HG03103 (cell line): ENCODE data around the gene TRIM74.
"Not testable (repeated sequence)": the region's sequence is repeated elsewhere in the genome, so short reads cannot be mapped to it uniquely, and the experiment has no call there.

Source experiments
- ATAC-seq: cut with Tn5 transposase; IDR thresholded peaks from one replicate; pipeline ENCODE4 v1.9.1; 2021; ENCODE audit warnings: low read depth; ENCODE audit not compliant: unreplicated experiment

Gene TRIM74

DNA sequence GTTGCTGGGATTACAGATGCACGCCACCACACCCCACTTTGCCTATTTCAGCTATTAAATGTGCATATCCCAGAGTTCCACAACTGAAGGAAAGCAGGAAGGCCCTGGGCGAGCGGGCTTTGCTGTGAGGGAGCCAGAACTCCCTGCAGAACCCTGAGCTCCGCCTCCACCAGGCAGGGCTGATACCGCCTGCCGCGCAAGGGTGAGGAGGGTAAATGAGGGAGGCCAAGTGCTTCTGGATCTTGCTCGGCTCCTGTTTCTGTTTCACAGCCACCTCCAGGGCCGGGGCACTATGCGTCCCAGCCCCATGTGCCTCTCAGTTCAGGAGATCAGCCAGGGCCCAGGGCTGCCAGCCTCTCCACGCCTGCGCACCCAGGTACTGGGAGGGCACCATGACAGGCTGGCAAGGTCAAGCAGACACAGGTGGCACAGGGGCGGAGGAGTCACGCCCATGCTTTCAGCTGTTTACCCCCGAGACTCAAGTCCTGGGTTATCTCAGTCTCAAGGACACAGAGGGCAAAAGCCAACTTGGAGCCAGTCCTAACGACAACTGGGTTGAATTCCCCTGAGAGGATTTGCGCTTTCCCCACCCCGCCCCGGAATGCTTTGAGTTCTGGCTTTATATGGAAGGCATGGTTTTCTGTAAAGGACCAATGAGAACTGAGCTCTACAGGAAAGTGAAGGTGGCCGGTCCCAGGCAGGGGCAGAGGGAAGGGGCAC, 8.5 kb downstream of the TRIM74 start:
- not testable (repeated sequence) for ATAC-seq

DNA sequence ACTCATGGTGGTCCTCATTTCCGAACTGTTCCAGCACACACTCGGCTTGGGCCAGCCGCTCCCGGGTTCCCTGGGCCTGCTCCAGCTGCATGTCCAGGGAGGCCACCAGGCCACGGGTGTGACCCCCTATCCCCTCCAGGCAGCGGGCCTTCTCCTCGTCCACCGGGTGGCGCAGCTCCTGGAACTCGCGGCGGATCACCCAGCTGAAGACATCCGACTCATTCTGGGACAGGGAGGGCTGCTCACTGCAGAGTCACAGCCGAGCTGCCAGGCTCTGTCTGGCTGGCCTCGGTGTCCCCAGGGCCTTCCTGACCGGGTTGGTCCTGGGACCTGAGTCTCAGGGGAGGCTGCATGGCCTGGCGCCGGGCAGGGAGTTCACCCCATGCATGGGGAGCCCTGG, 9.2 kb downstream of the TRIM74 start:
- ATAC-seq, result not testable (repeated sequence)

DNA sequence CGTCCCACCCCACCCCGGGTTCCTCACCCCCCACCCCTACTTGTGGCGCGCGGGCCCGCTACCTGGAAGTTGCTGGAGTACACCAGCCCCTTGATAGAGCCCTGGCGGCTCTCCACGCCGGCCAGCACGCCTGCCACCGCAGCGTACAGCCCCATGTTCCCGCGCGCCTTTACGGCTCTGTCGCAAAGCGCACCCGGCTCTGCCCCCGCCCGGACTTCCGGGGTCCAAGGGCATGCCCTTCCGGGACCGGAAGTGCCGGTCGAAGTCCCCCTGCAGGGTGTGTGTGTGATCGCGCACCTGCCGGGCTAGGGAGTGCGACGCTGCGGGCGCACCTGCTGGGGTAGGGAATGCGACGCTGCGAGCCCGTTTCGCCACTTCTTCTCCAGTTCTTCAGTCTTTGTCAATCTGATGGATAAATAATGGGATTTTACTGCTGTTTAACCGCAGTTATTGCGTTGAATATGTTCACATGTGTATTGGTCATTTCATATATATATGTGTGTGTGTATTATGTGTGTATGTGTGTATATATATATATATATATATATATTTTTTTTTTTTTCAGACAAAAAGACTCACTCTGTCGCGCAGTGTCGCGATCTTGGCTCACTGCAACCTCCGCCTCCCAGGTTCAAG, 14.6 kb downstream of the TRIM74 start:
- peak; percentile 86 for ATAC-seq

DNA sequence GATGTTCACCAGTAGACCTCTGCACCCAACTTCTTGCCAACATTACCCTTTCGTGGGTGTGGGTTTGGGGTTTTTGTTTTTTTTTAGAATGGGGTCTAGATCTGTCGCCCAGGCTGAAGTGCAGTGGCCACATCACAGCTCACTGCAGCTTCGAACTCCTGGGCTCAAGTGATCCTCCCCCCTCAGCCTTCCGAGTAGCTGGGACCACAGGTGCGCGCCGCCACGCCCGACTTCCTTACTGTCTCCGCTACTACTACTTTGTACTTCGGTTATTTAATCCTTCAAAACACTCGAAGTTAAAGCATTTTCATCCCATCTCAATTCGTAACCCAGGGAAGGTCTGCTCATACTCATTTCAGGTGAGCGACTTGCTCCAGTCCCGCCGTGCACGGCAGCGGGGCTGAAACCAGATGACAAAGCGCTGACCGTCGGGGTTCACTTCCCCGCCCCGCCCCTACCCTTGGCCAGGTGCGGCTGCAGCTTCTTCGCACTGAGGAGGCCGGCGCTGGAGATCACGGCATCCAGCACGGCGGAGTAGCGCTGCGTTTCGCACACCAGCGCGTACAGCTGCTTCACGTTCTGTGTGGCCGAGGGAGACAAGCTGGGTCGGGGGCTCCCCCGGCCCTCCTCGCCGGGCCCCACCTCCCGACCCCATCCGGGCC, 15.2 kb downstream of the TRIM74 start:
- ATAC-seq, result peak; percentile 38

DNA sequence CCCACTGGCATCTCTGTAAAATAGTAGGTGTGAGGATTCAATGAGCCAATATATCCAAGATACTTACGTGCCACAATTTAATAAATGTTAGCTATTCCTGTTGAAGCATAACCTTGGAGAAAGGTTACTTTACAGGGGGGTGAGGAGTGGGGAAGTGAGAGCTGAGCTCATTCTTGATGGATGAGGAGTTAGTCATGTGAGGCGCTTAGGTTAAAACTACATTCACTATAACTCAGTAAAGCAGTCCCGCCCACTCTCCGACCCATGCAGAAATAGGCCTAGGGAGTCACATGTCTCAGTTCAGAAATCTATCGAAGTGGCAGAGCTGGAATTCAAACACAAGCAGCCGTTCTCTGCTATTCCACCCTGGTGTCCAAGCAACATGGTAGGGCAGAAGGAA, 18.8 kb downstream of the TRIM74 start:
- not testable (repeated sequence) for ATAC-seq

DNA sequence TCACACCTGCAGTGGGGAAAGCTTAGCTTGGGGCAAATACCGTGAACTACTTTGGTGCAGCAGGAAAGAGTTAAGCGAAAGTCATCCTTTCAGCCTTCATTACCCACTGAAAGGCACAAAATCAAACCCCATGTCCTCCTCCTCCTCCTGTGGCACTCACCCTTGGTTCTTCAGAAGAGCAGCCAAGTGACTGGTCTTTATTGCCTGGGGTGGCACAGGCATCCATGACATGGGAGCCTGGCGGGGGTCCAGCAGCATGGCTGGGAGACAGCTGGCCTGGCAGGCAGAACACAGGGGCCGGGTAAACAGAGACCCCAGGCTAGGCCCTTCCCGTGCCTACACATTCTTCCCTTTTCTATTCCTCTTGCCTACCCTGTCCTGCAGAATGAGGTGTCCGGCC, 19.6 kb downstream of the TRIM74 start:
- ATAC-seq, result not testable (repeated sequence)

DNA sequence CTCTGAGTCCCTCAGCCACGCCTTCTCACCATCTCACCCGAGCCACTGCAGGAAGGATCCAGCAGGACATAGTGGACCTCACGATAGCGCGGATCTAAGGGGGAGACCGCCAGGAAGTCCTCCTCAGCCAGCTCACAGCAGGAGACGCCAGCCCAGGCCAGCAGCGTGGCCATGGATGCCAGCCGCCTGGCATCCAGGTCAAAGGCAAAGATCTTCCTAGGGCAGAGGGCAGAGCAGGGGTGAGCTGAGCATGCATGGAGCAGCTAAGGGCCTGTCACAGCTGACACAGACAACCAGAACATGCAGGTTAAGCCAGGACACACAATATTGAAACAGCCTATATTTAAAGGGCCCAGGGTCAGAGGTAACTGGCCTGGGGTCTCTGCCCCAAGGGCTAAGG, 20.0 kb downstream of the TRIM74 start:
- ATAC-seq, result not testable (repeated sequence)

DNA sequence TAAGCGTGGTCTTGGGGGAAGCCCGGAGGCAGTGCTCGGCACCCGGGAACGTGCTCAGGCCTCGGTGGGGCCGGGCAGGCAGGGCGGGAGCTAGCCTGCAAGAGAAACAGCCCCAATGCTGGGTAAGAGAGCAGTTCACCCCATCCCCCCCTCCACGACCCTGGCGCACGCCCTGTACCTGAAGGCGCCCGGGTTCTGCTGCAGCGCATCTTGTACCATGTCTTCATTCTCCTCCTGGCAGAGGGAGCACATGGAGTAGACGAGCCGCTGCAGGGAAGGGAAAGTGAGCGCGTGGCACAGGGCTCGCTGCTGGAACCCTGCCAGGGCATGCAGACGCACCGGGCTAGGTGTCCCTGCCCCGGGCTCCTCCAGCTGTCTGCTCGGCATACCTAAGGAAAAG, 20.6 kb downstream of the TRIM74 start:
- not testable (repeated sequence) for ATAC-seq

DNA sequence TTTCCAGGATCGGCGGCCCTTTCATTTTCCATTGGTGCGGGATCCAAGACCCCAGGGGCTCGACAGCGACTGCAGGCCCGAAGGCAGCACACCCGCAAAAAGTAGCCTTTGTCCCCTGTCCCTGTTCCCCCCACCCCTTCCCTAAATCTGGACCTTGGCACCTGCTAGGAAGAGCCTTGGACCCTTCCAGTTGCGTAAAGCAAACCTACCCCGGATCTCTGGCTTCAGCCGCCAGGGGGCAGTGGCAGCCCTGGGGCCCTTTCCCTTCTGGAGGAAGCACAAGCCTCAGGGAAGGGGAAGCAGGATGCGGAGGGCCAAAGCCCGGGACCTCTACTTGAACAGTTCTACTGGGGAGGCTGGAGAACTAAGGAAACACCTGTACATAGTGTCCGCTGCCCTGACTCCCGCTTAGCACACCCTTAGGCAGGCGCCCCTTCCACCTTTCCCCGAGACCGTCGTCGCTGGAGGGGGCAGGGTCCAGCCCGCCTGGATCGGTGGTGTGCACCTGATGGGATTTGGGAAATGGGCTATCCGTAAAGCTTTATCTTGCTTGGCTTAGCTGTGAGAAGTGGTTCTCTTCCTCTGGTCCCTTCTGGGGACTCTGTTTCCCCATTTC, 23.0 kb downstream of the TRIM74 start:
- ATAC-seq, result not testable (repeated sequence)

DNA sequence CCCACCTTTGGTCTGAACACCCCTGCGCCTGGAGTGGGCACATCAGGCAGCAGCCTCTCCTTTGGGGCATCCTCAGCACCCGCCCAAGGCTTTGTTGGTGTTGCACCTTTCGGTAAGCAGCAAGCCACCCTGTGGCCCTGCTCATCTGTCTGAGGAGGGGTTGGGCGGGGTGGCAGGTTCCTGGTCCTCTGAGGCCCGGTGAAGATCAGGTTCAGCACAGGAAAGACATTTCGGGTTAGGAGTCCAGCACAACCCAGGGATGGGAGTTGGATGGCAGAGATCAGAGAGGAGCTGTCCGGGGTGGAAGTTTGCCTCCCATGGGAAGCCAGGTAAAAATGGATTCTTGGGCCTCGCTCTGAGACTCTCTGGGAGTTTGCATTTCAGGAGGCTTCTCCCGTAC, 23.7 kb downstream of the TRIM74 start:
- not testable (repeated sequence) for ATAC-seq

DNA sequence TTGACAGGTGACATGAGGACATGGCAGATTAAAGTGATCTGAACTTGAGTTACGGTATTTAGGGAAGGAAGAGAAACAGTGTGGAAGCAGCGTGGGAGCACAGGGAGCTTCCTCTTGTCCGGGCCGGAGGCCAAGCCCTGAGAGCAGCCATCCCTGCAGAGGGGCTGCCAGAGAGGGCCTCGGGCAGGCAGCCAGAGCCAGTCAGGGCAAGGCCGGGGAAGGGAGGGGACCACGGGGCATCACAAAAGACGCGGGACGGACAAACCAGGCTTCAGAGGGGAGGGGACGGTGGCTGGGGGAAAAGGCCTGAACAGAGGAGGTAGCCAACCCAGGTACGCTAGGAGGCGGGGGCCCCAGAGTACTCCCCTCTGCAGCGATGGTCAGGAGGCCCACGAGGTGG, 24.3 kb downstream of the TRIM74 start:
- ATAC-seq, result not testable (repeated sequence)

DNA sequence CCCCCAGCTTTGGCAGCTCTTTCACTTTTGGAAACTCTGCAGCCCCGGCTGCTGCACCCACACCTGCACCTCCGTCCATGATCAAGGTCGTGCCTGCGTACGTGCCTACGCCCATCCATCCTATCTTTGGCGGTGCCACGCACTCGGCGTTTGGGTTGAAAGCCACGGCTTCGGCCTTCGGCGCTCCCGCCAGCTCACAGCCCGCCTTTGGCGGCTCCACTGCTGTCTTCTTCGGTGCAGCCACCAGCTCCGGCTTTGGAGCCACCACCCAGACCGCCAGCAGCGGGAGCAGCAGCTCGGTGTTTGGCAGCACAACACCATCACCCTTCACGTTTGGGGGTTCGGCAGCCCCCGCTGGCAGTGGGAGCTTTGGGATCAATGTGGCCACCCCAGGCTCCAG, 26.3 kb downstream of the TRIM74 start:
- not testable (repeated sequence) for ATAC-seq

DNA sequence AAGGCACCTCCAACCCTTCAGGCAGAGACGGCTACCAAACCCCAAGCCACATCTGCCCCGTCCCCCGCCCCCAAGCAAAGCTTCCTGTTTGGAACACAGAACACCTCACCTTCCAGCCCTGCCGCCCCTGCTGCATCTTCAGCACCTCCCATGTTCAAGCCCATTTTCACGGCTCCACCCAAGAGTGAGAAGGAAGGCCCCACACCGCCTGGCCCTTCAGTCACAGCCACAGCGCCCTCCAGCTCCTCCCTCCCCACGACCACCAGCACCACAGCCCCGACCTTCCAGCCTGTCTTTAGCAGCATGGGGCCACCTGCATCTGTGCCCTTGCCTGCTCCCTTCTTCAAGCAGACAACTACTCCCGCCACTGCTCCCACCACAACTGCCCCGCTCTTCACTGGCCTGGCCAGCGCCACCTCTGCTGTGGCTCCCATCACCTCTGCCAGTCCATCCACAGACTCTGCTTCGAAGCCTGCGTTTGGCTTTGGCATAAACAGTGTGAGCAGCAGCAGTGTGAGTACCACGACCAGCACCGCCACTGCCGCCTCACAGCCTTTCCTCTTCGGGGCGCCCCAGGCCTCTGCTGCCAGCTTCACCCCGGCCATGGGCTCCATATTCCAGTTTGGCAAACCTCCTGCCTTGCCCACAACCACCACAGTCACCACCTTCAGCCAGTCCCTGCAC, 27.1 kb downstream of the TRIM74 start:
- ATAC-seq, result not testable (repeated sequence)

DNA sequence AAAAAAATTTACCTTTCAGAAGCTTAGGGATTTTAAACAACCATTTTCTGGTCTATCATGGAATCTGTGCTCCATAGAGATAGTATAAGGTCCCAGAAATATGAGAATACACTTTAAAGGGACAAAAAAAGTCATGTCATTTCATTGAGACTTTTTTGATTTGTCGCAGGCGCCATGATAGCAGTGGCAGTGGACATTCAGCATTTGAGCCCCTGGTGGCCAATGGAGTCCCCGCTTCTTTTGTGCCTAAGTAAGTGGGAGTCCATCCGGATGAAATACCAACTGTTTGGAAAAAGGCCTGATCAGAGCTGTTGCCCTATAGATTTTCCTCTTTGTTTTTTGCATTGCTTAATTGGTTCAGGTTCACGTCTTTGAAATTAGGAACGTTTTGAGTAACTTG, 41.0 kb downstream of the TRIM74 start:
- ATAC-seq, result not testable (repeated sequence)

DNA sequence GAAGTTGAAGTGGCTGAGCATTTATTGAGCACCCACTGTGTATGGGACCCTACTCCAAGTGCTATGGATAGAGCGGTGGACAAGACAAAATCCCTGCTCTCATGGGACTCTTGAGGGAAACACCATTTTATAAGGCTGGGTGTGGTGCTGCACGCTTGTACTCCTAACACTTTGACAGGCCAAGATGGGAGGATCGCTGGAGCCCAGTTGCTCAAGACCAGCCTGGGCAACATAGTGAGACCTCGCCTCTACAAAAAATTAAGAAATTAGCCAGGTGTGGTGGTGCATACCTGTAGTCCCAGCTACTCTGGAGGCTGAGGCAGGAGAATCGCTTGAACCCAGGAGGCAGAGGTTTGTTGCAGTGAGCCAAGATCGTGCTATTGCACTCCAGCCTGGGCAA, 41.5 kb downstream of the TRIM74 start:
- ATAC-seq, result not testable (repeated sequence)

DNA sequence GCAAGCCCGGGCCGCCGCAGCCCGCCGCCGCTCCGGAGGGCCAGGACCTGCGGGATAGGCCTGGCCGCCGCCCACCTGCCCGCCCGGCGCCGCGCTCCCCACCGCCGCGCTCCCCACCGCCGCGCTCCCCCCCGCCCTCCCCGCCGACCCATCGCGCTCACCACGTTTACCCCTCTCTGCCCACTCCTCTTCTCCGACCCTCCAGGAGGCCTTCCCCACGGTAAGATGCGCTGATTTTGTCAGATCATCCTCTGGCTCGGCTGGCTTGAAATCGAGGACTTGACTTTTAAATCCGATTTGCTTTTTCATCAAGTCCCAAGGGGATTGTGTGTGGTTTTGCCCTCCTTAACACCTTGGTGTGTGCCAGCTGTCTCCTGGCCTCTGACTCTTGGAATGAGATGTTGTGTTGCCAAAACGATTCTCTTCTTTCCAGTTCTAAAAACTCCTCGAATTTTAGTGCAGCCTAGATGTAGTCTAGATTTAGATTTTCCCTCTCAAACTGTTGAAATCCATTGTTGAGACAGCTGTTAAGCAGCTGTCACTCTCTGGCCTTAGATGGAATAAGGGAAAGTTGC, 43.6 kb downstream of the TRIM74 start:
- ATAC-seq, result peak; percentile 24

DNA sequence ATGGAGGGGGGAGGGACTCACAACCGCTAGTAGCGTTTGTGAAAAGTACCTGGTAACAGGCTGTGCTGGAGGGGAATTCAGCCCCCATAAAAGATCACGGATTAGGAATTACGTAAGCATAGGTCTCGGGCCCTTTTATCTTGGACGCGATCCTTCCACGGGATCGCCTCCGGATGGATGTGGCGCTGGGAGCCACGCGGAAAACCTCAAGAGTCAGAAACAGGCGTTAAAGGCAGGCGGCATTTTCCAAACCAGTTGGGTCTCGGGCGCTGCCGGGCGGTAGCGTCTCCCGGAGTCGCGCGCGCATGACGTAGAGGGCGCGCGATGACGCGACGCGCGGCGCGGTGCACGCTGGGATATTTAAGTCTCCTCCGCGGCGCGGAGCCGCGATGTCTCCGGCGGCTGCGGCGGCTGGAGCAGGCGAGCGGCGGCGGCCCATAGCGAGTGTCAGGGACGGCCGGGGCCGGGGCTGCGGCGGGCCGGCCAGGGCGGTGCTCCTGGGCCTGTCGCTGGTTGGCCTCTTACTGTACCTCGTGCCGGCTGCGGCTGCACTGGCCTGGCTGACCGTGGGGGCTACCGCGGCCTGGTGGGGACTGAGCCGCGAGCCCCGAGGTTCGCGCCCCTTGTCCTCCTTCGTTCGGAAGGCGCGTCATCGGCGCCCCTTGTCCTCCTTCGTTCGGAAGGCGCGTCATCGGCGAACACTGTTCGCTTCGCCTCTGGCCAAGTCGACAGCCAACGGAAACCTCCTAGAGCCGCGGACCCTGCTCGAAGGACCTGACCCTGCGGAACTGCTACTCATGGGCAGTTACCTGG, 44.3 kb downstream of the TRIM74 start, which contains the start of gene POM121:
Gene POM121, plus strand, starts transcription at position 363 of the 813 bp plus-strand sequence. Its CDS starts 27 bp downstream, at position 390.
- peak; percentile 82 for ATAC-seq

DNA sequence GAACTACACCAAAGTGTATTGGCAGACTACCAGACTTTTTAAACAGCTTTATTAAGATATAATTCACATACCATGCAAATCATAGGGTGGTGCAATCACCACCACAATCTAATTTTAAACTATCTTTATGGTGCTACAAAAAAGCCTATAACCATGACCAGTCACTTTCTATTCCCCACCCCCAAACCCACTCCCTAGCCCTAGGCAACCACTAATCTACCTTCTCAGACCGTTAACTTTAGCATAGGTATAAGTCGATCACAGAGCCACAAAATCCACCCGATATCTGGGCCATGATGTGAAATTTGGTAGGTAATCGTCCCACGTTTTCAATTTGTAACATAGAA, 44.9 kb downstream of the TRIM74 start:
- ATAC-seq, result peak; percentile 8

DNA sequence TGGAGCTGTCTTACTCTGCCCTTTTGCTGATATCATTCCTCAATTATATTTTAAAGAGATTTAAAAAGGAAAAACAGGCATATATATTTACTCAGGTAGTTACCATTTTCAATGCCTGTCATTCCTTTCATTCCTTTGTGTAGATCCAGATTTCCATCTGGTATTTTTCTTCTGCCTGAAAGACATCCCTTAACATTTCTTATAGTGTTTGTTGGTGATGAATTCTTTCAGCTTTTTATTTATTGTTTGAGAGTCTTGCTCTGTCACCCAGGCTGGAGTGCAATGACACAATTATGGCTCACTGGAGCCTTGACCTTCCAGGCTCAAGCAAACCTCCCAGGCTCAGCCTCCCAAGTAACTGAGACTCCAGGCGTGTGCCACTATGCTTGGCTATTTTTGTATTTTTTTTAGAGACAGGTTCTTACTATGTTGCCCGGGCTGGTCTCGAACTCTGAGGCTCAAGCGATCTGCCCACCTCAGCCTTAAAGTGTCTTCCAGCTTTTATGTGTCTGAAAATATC, 50.0 kb downstream of the TRIM74 start:
- ATAC-seq, result no peak
